K562 (cell line): ENCODE data around the gene ATP5F1D. TPM values are rescaled to one million over a fixed set of nuclear protein-coding genes. Genes with fewer than 3 reads are reported as not detected.
A peak's percentile ranks its signal among the peaks of the same experiment; 100 is the strongest.

Experiments
- CEBPB ChIP-seq: fragments of 450-650 bp; IDR thresholded peaks from 2 replicates; pipeline ENCODE4 v1.6.1; 2016; ENCODE audit warnings: missing genetic modification characterization, missing compliant biosample characterization
- DNMT1 ChIP-seq: fragments of 450-650 bp; IDR thresholded peaks from 2 replicates; pipeline ENCODE4 v1.6.1; 2016; ENCODE audit warnings: antibody characterized with exemption, mild to moderate bottlenecking
- GABPB1 ChIP-seq: sonication (generic); formaldehyde crosslinking; IDR thresholded peaks from 2 replicates; pipeline ENCODE4 v1.8.0; 2022; ENCODE audit warnings: mild to moderate bottlenecking, missing genetic modification reagents
- HOMEZ ChIP-seq: fragments of 250-450 bp; sonication (Bioruptor Pico); IDR thresholded peaks from 2 replicates; pipeline ENCODE4 v1.4.0; 2020; ENCODE audit warnings: mild to moderate bottlenecking, moderate library complexity
- PTTG1 ChIP-seq: fragments of 450-650 bp; IDR thresholded peaks from 2 replicates; pipeline ENCODE4 v1.6.1; 2016; ENCODE audit warnings: low read depth, mild to moderate bottlenecking, missing genetic modification characterization, missing compliant biosample characterization
- SMAD3 ChIP-seq: fragments of 450-650 bp; formaldehyde crosslinking; conservative IDR thresholded peaks from 2 replicates; pipeline ENCODE4 v1.4.0; 2020; ENCODE audit warnings: mild to moderate bottlenecking
- THAP12 ChIP-seq: fragments of 250-450 bp; sonication (Bioruptor Pico); IDR thresholded peaks from 2 replicates; pipeline ENCODE4 v1.9.0; 2021; ENCODE audit warnings: mild to moderate bottlenecking, inconsistent platforms
- ZNF133 ChIP-seq: fragments of 250-450 bp; sonication (Bioruptor Pico); IDR thresholded peaks from 2 replicates; pipeline ENCODE4 v1.4.0; 2020; ENCODE audit warnings: mild to moderate bottlenecking
- polyA plus RNA-seq, 8 experiments: library from polyadenylated mRNA; depleted of rRNA in 4 of 8; stranded (reverse) in 5 of 8; unstranded in 3 of 8; fragments of >200 nt; fragmentation: Nextera tagmentation in 2 of 8; fragmentation: Illumina TruSeq in 1 of 8; extraction: Ambion mirVana in 2 of 8; extraction: Trizol in 1 of 8; gene quantifications; 2 replicates each; pipeline versions ENCODE4 v1.2.1 to v1.2.3, GENCODE V29; 2011 to 2014; ENCODE audit warnings: inconsistent platforms in 1 of 8, missing spikeins in 1 of 8
- total RNA-seq, 7 experiments: library from RNA; depleted of rRNA in 6 of 7; stranded (reverse); fragments of >200 nt in 6 of 7; fragmentation: Illumina TruSeq in 2 of 7; extraction: Trizol in 2 of 7; gene quantifications; 2 replicates each; pipeline versions ENCODE4 v1.2.1 to v1.2.3, GENCODE V29; 2011 to 2021; ENCODE audit warnings: low replicate concordance in 1 of 7
- TF ChIP-seq, protein P1 (sequence below): fragments of 450-650 bp; formaldehyde crosslinking; IDR thresholded peaks from 2 replicates; pipeline ENCODE4 v1.4.0; 2020; ENCODE audit warnings: mild to moderate bottlenecking, moderate library complexity
- TF ChIP-seq, protein P2 (sequence below): sonication (generic); formaldehyde crosslinking; IDR thresholded peaks from 2 replicates; pipeline ENCODE4 v1.9.0; 2022; ENCODE audit warnings: mild to moderate bottlenecking, missing genetic modification reagents
- TF ChIP-seq, protein P3 (sequence below), 2 experiments: fragments of 200-800 bp in 1 of 2; sonication (Bioruptor generic) in 1 of 2; sonication (generic) in 1 of 2; formaldehyde crosslinking in 1 of 2; IDR thresholded peaks in 1 of 2; conservative IDR thresholded peaks in 1 of 2; 2 replicates each; pipeline versions ENCODE4 v1.5.0 to v1.6.1; 2016 to 2020; ENCODE audit warnings: missing compliant biosample characterization in 1 of 2, missing genetic modification characterization in 1 of 2, missing genetic modification reagents in 1 of 2
- TF ChIP-seq, protein P4 (sequence below): fragments of 450-650 bp; IDR thresholded peaks from 2 replicates; pipeline ENCODE4 v1.6.1; 2016; ENCODE audit warnings: mild to moderate bottlenecking
- TF ChIP-seq, protein P5 (sequence below): sonication (generic); formaldehyde crosslinking; IDR thresholded peaks from 2 replicates; pipeline ENCODE4 v1.4.0; 2020; ENCODE audit warnings: mild to moderate bottlenecking, missing genetic modification reagents

ATP5F1D gene
- total and polyA plus RNA-seq, 9 of the 15 experiments (the other 6 are each of a cell fraction or from before 2014, with no cell fraction given) = 3.9 to 409 (median 36.8) TPM

DNA sequence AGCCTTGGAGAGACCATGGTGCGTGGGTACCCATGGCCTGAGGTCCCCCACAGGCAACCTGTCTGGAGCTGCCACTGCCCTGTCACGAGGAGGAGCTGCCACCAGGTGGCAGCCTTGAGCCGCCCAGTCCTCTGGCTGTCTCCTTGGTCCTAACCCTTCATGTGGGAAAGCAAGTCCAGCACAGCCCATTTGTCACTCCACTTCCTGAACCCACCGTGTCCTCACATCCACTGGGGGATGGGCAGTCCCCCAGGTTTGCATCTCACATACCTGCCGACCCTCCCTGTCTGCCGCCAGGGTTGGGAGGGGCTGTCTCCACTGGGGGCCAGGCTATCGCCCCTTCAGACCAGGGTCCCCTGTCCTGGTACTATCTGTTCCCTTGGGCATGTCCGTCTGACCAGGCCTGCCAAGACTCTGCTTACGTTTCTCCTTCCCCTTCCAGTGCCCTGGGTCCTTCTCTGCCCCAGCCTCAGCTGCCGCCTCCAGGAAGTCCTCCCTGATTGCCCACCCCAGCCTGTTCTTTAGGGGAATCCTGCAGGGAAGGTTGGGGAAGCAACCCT, 38.3 kb downstream of the ATP5F1D start (continued):
- no peak for TF ChIP-seq ZNF133 (CRISPR knock-in tag)
- TF ChIP-seq THAP12 (CRISPR knock-in tag) = no peak
- TF ChIP-seq PTTG1 (tag) = no peak
- TF ChIP-seq, protein P1, sequence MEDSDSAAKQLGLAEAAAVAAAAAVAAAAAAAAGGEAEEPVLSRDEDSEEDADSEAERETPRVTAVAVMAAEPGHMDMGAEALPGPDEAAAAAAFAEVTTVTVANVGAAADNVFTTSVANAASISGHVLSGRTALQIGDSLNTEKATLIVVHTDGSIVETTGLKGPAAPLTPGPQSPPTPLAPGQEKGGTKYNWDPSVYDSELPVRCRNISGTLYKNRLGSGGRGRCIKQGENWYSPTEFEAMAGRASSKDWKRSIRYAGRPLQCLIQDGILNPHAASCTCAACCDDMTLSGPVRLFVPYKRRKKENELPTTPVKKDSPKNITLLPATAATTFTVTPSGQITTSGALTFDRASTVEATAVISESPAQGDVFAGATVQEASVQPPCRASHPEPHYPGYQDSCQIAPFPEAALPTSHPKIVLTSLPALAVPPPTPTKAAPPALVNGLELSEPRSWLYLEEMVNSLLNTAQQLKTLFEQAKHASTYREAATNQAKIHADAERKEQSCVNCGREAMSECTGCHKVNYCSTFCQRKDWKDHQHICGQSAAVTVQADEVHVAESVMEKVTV (CRISPR knock-in tag) = peak; percentile 60; the same call in 1 of the 2 replicates
- TF ChIP-seq, protein P2, sequence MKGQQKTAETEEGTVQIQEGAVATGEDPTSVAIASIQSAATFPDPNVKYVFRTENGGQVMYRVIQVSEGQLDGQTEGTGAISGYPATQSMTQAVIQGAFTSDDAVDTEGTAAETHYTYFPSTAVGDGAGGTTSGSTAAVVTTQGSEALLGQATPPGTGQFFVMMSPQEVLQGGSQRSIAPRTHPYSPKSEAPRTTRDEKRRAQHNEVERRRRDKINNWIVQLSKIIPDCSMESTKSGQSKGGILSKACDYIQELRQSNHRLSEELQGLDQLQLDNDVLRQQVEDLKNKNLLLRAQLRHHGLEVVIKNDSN (CRISPR knock-in tag) = peak; percentile 68
- TF ChIP-seq, protein P3, sequence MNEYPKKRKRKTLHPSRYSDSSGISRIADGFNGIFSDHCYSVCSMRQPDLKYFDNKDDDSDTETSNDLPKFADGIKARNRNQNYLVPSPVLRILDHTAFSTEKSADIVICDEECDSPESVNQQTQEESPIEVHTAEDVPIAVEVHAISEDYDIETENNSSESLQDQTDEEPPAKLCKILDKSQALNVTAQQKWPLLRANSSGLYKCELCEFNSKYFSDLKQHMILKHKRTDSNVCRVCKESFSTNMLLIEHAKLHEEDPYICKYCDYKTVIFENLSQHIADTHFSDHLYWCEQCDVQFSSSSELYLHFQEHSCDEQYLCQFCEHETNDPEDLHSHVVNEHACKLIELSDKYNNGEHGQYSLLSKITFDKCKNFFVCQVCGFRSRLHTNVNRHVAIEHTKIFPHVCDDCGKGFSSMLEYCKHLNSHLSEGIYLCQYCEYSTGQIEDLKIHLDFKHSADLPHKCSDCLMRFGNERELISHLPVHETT (CRISPR knock-in tag; conservative IDR thresholded peaks at IDR 0.05 in 1 of 2, IDR thresholded peaks at IDR 0.05 in 1 of 2) = no peak
- TF ChIP-seq, protein P4, sequence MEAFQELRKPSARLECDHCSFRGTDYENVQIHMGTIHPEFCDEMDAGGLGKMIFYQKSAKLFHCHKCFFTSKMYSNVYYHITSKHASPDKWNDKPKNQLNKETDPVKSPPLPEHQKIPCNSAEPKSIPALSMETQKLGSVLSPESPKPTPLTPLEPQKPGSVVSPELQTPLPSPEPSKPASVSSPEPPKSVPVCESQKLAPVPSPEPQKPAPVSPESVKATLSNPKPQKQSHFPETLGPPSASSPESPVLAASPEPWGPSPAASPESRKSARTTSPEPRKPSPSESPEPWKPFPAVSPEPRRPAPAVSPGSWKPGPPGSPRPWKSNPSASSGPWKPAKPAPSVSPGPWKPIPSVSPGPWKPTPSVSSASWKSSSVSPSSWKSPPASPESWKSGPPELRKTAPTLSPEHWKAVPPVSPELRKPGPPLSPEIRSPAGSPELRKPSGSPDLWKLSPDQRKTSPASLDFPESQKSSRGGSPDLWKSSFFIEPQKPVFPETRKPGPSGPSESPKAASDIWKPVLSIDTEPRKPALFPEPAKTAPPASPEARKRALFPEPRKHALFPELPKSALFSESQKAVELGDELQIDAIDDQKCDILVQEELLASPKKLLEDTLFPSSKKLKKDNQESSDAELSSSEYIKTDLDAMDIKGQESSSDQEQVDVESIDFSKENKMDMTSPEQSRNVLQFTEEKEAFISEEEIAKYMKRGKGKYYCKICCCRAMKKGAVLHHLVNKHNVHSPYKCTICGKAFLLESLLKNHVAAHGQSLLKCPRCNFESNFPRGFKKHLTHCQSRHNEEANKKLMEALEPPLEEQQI = no peak
- no peak for TF ChIP-seq SMAD3 (CRISPR knock-in tag)
- TF ChIP-seq CEBPB = no peak
- TF ChIP-seq GABPB1 (CRISPR knock-in tag) = peak; percentile 52; the same call in 1 of the 2 replicates
- TF ChIP-seq DNMT1 = no peak
- 0 out of 2 replicates have a peak, but pooled peaks have one; percentile 27 for TF ChIP-seq HOMEZ (CRISPR knock-in tag)
- TF ChIP-seq, protein P5, sequence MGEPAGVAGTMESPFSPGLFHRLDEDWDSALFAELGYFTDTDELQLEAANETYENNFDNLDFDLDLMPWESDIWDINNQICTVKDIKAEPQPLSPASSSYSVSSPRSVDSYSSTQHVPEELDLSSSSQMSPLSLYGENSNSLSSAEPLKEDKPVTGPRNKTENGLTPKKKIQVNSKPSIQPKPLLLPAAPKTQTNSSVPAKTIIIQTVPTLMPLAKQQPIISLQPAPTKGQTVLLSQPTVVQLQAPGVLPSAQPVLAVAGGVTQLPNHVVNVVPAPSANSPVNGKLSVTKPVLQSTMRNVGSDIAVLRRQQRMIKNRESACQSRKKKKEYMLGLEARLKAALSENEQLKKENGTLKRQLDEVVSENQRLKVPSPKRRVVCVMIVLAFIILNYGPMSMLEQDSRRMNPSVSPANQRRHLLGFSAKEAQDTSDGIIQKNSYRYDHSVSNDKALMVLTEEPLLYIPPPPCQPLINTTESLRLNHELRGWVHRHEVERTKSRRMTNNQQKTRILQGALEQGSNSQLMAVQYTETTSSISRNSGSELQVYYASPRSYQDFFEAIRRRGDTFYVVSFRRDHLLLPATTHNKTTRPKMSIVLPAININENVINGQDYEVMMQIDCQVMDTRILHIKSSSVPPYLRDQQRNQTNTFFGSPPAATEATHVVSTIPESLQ = no peak
